Activated naive CD4-positive, alpha-beta T cell treated with anti-CD3 and anti-CD28 coated beads for 36 hours (primary cell): ENCODE data around the gene IL1RAPL2. TPM values are rescaled to one million over a fixed set of nuclear protein-coding genes. Genes with fewer than 3 reads are reported as not detected.
"Not testable (repeated sequence)": the region's sequence is repeated elsewhere in the genome, so short reads cannot be mapped to it uniquely, and the experiment has no call there.

Experiments used
- CTCF ChIA-PET: fragments of 350-600 bp; sonication (Branson Sonifier 250); formaldehyde crosslinking; loops from one replicate; lab custom pipeline; 2021; ENCODE audit warnings: antibody characterized with exemption; lab: Charles Lee
- DNase-seq: peaks from one replicate; pipeline ENCODE4 v3.0.0-alpha.2; 2020
- H3K27ac Mint-ChIP-seq: one replicate; pipeline ENCODE4 v1.8.0; 2021; ENCODE audit warnings: mild to moderate bottlenecking, mixed read lengths
- H3K27me3 Mint-ChIP-seq: one replicate; pipeline ENCODE4 v1.8.0; 2021; ENCODE audit warnings: low read depth, mixed read lengths
- H3K36me3 Mint-ChIP-seq: one replicate; pipeline ENCODE4 v1.8.0; 2021; ENCODE audit warnings: low read depth, mixed read lengths
- H3K4me1 Mint-ChIP-seq: one replicate; pipeline ENCODE4 v1.8.0; 2021; ENCODE audit warnings: low read depth, mixed read lengths
- H3K4me3 Mint-ChIP-seq: one replicate; pipeline ENCODE4 v1.8.0; 2021; ENCODE audit warnings: mild to moderate bottlenecking, moderate library complexity, mixed read lengths
- H3K9me3 Mint-ChIP-seq: one replicate; pipeline ENCODE4 v1.8.0; 2021; ENCODE audit warnings: mixed read lengths
- intact Hi-C: fragments of 100-400 bp; cut with micrococcal nuclease; formaldehyde crosslinking; loops from one replicate; pipeline ENCODE4 v1.15.1; 2023
- total RNA-seq, 2 experiments: library from RNA; stranded (reverse); gene quantifications; one replicate each; pipeline ENCODE4 v1.2.3, GENCODE V29; 2021

IL1RAPL2 gene
- total RNA-seq, 2 experiments from 2014 or later = not detected

GRCh38 chrX:105744946-105745345, 1178.9 kb downstream of the IL1RAPL2 start:
- DNase-seq = no peak
- Mint-ChIP-seq H3K27me3 (no peaks in the 10 kb centered on the region), H3K4me1 (no peaks in the 10 kb centered on the region), H3K27ac (no peak overlapping the region), H3K9me3 (no peaks in the 10 kb centered on the region), H3K4me3 (no peak overlapping the region), H3K36me3 (no peaks in the 10 kb centered on the region)
- CTCF ChIA-PET = no interaction called here
- intact Hi-C loops = no loop called here

GRCh38 chrX:105745863-105746262, 1179.9 kb downstream of the IL1RAPL2 start:
- intact Hi-C loops = no loop called here
- Mint-ChIP-seq H3K4me3 (no peak overlapping the region), H3K36me3 (no peaks in the 10 kb centered on the region), H3K9me3 (no peaks in the 10 kb centered on the region), H3K27ac (no peak overlapping the region), H3K27me3 (no peaks in the 10 kb centered on the region), H3K4me1 (no peaks in the 10 kb centered on the region)
- no peak for DNase-seq
- CTCF ChIA-PET = no interaction called here

GRCh38 chrX:105752338-105752956, 1186.4 kb downstream of the IL1RAPL2 start:
- Mint-ChIP-seq H3K36me3 (no peaks in the 10 kb centered on the region), H3K9me3 (peaks cover 1% of the 10 kb centered on the region), H3K27ac (no peak overlapping the region), H3K4me3 (no peak overlapping the region), H3K27me3 (no peaks in the 10 kb centered on the region), H3K4me1 (no peaks in the 10 kb centered on the region)
- DNase-seq = no peak
- CTCF ChIA-PET = no interaction called here
- intact Hi-C loops = no loop called here

GRCh38 chrX:105753411-105753810, 1187.4 kb downstream of the IL1RAPL2 start:
- intact Hi-C loops = no loop called here
- DNase-seq = no peak
- Mint-ChIP-seq H3K27ac (no peak overlapping the region), H3K4me3 (no peak overlapping the region), H3K9me3 (peaks cover 1% of the 10 kb centered on the region), H3K4me1 (no peaks in the 10 kb centered on the region), H3K27me3 (no peaks in the 10 kb centered on the region), H3K36me3 (no peaks in the 10 kb centered on the region)
- CTCF ChIA-PET = no interaction called here

- H3K4me1 Mint-ChIP-seq = no peaks in the 10 kb centered on the region
- H3K36me3 Mint-ChIP-seq = no peaks in the 10 kb centered on the region
- CTCF ChIA-PET = no interaction called here
- no peaks in the 10 kb centered on the region for H3K27me3 Mint-ChIP-seq
- peaks cover 1% of the 10 kb centered on the region for H3K9me3 Mint-ChIP-seq
- DNase-seq = no peak
- intact Hi-C loops = no loop called here
- no peak overlapping the region for H3K27ac Mint-ChIP-seq
- H3K4me3 Mint-ChIP-seq = no peak overlapping the region
Observed at GRCh38 chrX:105754286-105754964, 1188.4 kb downstream of the IL1RAPL2 start.

GRCh38 chrX:105755109-105755508, 1189.1 kb downstream of the IL1RAPL2 start:
- Mint-ChIP-seq H3K27me3 (no peaks in the 10 kb centered on the region), H3K4me1 (no peaks in the 10 kb centered on the region), H3K36me3 (no peaks in the 10 kb centered on the region), H3K9me3 (peaks cover 1% of the 10 kb centered on the region), H3K27ac (no peak overlapping the region), H3K4me3 (no peak overlapping the region)
- CTCF ChIA-PET = no interaction called here
- intact Hi-C loops = no loop called here
- no peak for DNase-seq

GRCh38 chrX:105758754-105759153, 1192.8 kb downstream of the IL1RAPL2 start:
- Mint-ChIP-seq H3K4me3 (no peak overlapping the region), H3K4me1 (no peaks in the 10 kb centered on the region), H3K27ac (no peak overlapping the region), H3K9me3 (peaks cover 1% of the 10 kb centered on the region), H3K27me3 (no peaks in the 10 kb centered on the region), H3K36me3 (no peaks in the 10 kb centered on the region)
- intact Hi-C loops = no loop called here
- DNase-seq = no peak
- CTCF ChIA-PET = no interaction called here

GRCh38 chrX:105759598-105759997, 1193.6 kb downstream of the IL1RAPL2 start:
- no peaks in the 10 kb centered on the region for H3K4me1 Mint-ChIP-seq
- no peak overlapping the region for H3K27ac Mint-ChIP-seq
- DNase-seq = no peak
- H3K9me3 Mint-ChIP-seq = peaks cover 1% of the 10 kb centered on the region
- no peak overlapping the region for H3K4me3 Mint-ChIP-seq
- H3K27me3 Mint-ChIP-seq = no peaks in the 10 kb centered on the region
- intact Hi-C loops = no loop called here
- CTCF ChIA-PET = no interaction called here
- H3K36me3 Mint-ChIP-seq = no peaks in the 10 kb centered on the region

GRCh38 chrX:105765691-105766090, 1199.7 kb downstream of the IL1RAPL2 start:
- Mint-ChIP-seq H3K27ac (no peak overlapping the region), H3K36me3 (no peaks in the 10 kb centered on the region), H3K27me3 (no peaks in the 10 kb centered on the region), H3K4me3 (no peak overlapping the region), H3K4me1 (no peaks in the 10 kb centered on the region), H3K9me3 (peaks cover 1% of the 10 kb centered on the region)
- CTCF ChIA-PET = no interaction called here
- intact Hi-C loops = no loop called here
- DNase-seq = no peak

- Mint-ChIP-seq H3K9me3 (no peaks in the 10 kb centered on the region), H3K4me3 (no peak overlapping the region), H3K4me1 (no peaks in the 10 kb centered on the region), H3K27ac (no peak overlapping the region), H3K36me3 (no peaks in the 10 kb centered on the region), H3K27me3 (no peaks in the 10 kb centered on the region)
- no peak for DNase-seq
- intact Hi-C loops = no loop called here
- CTCF ChIA-PET = no interaction called here
Observed at GRCh38 chrX:105773801-105774200, 1207.8 kb downstream of the IL1RAPL2 start.

- H3K9me3 Mint-ChIP-seq = no peaks in the 10 kb centered on the region
- no peaks in the 10 kb centered on the region for H3K36me3 Mint-ChIP-seq
- no peaks in the 10 kb centered on the region for H3K4me1 Mint-ChIP-seq
- H3K27ac Mint-ChIP-seq = no peak overlapping the region
- intact Hi-C loops = no loop called here
- CTCF ChIA-PET = interaction anchor here (0.6 kb wide), 1 partner anchor 673 kb away, joined by 3 read pairs; no protein-coding TSS in a partner anchor
- H3K4me3 Mint-ChIP-seq = no peak overlapping the region
- DNase-seq = no peak
- H3K27me3 Mint-ChIP-seq = no peaks in the 10 kb centered on the region
Observed at GRCh38 chrX:105775679-105776078, 1209.7 kb downstream of the IL1RAPL2 start.

GRCh38 chrX:105781804-105782203, 1215.8 kb downstream of the IL1RAPL2 start:
- H3K4me1 Mint-ChIP-seq = no peaks in the 10 kb centered on the region
- no peaks in the 10 kb centered on the region for H3K27me3 Mint-ChIP-seq
- H3K27ac Mint-ChIP-seq = no peak overlapping the region
- no peak overlapping the region for H3K4me3 Mint-ChIP-seq
- DNase-seq = no peak
- intact Hi-C loops = no loop called here
- no peaks in the 10 kb centered on the region for H3K9me3 Mint-ChIP-seq
- no peaks in the 10 kb centered on the region for H3K36me3 Mint-ChIP-seq
- CTCF ChIA-PET = no interaction called here

GRCh38 chrX:105796877-105797276, 1230.9 kb downstream of the IL1RAPL2 start:
- H3K27me3 Mint-ChIP-seq, DNase-seq, H3K27ac Mint-ChIP-seq, H3K36me3 Mint-ChIP-seq, intact Hi-C loops, H3K4me3 Mint-ChIP-seq, CTCF ChIA-PET, H3K9me3 Mint-ChIP-seq, H3K4me1 Mint-ChIP-seq: not testable (repeated sequence)
